A673 (cell line): ENCODE measurements around the gene YIF1A. TPM values are rescaled to one million over a fixed set of nuclear protein-coding genes. Genes with fewer than 3 reads are reported as not detected.

Experiments used
- BruUV-seq: library from RNA; stranded (reverse); fragments of 400-500 nt; replicated peaks from 2 replicates; lab custom pipeline; 2021; lab: Mats Ljungman, UMichigan
- CTCF ChIA-PET: fragments of 300-600 bp; sonication (Branson Sonifier 250); formaldehyde crosslinking; loops from one replicate; lab custom pipeline; 2022; ENCODE audit warnings: antibody characterized with exemption; lab: Charles Lee
- POLR2A ChIA-PET: fragments of 300-600 bp; sonication (Branson Sonifier 250); formaldehyde crosslinking; loops from one replicate; lab custom pipeline; 2022; ENCODE audit warnings: antibody characterized with exemption; ENCODE audit not compliant: low non-redundant PET; lab: Charles Lee
- DNase-seq: peaks from one replicate; pipeline ENCODE4 v3.0.0-alpha.2; 2015; ENCODE audit warnings: low spot score
- H3K27ac ChIP-seq: fragments of 200-600 bp; sonication (generic); 2 replicates; pipeline ENCODE4 v1.5.1; 2016; ENCODE audit warnings: mixed run types, low read depth, mild to moderate bottlenecking, mixed read lengths, antibody characterized with exemption, low read length; ENCODE audit not compliant: poor library complexity, severe bottlenecking
- H3K27me3 ChIP-seq: fragments of 200-600 bp; sonication (generic); replicated peaks from 2 replicates; pipeline ENCODE4 v1.6.1; 2017; ENCODE audit warnings: mixed run types, low read depth, mild to moderate bottlenecking, mixed read lengths, antibody characterized with exemption, low read length; ENCODE audit not compliant: insufficient read depth, poor library complexity
- H3K36me3 ChIP-seq: fragments of 200-600 bp; sonication (generic); 2 replicates; pipeline ENCODE4 v1.6.1; 2016; ENCODE audit warnings: mixed run types, mild to moderate bottlenecking, mixed read lengths, antibody characterized with exemption, low read length; ENCODE audit not compliant: insufficient read depth, poor library complexity, severe bottlenecking
- H3K4me1 ChIP-seq: fragments of 200-600 bp; sonication (generic); 2 replicates; pipeline ENCODE4 v1.6.1; 2017; ENCODE audit warnings: mixed run types, mild to moderate bottlenecking, mixed read lengths, antibody characterized with exemption, low read length; ENCODE audit not compliant: insufficient read depth, poor library complexity, severe bottlenecking
- H3K4me3 ChIP-seq: fragments of 200-600 bp; sonication (generic); 2 replicates; pipeline ENCODE4 v1.5.1; 2016; ENCODE audit warnings: low read depth, mixed run types, mild to moderate bottlenecking, mixed read lengths, low read length; ENCODE audit not compliant: poor library complexity, severe bottlenecking
- H3K9me3 ChIP-seq: fragments of 200-600 bp; sonication (generic); 2 replicates; pipeline ENCODE4 v1.6.1; 2016; ENCODE audit warnings: mixed run types, low read depth, mild to moderate bottlenecking, mixed read lengths, antibody characterized with exemption, low read length; ENCODE audit not compliant: poor library complexity, severe bottlenecking
- CTCF ChIP-seq: fragments of 300-800, 200-600 bp; sonication (generic); conservative IDR thresholded peaks from 2 replicates; pipeline ENCODE4 v1.5.1; 2017; ENCODE audit warnings: low read depth, mild to moderate bottlenecking, antibody characterized with exemption, low read length, moderate library complexity, mixed read lengths
- EZH2 ChIP-seq: fragments of 200-600 bp; sonication (generic); IDR thresholded peaks from 2 replicates; pipeline ENCODE4 v1.6.1; 2017; ENCODE audit warnings: borderline replicate concordance, low read depth, mild to moderate bottlenecking, mixed read lengths, antibody characterized with exemption, low read length; ENCODE audit not compliant: poor library complexity, severe bottlenecking
- intact Hi-C: fragments of 100-400 bp; cut with micrococcal nuclease; formaldehyde crosslinking; loops from one replicate; pipeline ENCODE4 v1.10.0; 2022; ENCODE audit not compliant: unreplicated experiment
- total RNA-seq: library from RNA; stranded (reverse); gene quantifications from 2 replicates; pipeline ENCODE4 v1.2.3, GENCODE V29; 2021

The YIF1A gene
- total RNA-seq, 1 experiment from 2014 or later, result 125 TPM

GRCh38 chr11:66315921-66316811 is 27.2 kb upstream of the YIF1A start:
- TF ChIP-seq CTCF (no peak), EZH2 (no peak)

GRCh38 chr11:66315498-66315885 is 26.5 kb upstream of the YIF1A start:
- CTCF ChIA-PET, result interaction anchor here (0.8 to 1.1 kb wide), 2 partner anchors 49 to 70 kb away, joined by 3 to 7 read pairs; no protein-coding TSS in a partner anchor
- Histone ChIP-seq H3K36me3 (no peaks in the 10 kb centered on the region), H3K4me3 (peak overlapping the region; percentile 57), H3K27me3 (no peaks in the 10 kb centered on the region), H3K27ac (peak overlapping the region; percentile 100), H3K4me1 (peaks cover 70% of the 10 kb centered on the region), H3K9me3 (no peaks in the 10 kb centered on the region)
- POLR2A ChIA-PET, result no interaction called here
- intact Hi-C loops, result no loop called here
- no peak for DNase-seq
- TF ChIP-seq CTCF (no peak), EZH2 (no peak)
- BruUV-seq, result no TSS peak

More at GRCh38 chr11:66315921-66316811, 27.2 kb upstream of the YIF1A start:
- intact Hi-C loops, result no loop called here
- Histone ChIP-seq H3K4me1 (peaks cover 69% of the 10 kb centered on the region), H3K4me3 (peak overlapping the region; percentile 57), H3K27ac (peak overlapping the region; percentile 100), H3K9me3 (no peaks in the 10 kb centered on the region), H3K27me3 (no peaks in the 10 kb centered on the region), H3K36me3 (no peaks in the 10 kb centered on the region)
- no peak for DNase-seq
- BruUV-seq, result no TSS peak
- ChIA-PET POLR2A (interaction anchor here (0.6 kb wide), 2 partner anchors 29 to 91 kb away, joined by 5 to 12 read pairs; no protein-coding TSS in a partner anchor), CTCF (interaction anchor here (0.6 to 1.1 kb wide), 6 partner anchors 13 to 977 kb away, joined by 3 to 7 read pairs (median 6); no protein-coding TSS in a partner anchor)

- BruUV-seq, result TSS peak; percentile 50
- Histone ChIP-seq H3K27me3 (no peaks in the 10 kb centered on the region), H3K4me1 (peaks cover 70% of the 10 kb centered on the region), H3K36me3 (no peaks in the 10 kb centered on the region), H3K9me3 (no peaks in the 10 kb centered on the region), H3K4me3 (peak overlapping the region; percentile 57), H3K27ac (peak overlapping the region; percentile 100)
- TF ChIP-seq CTCF (no peak), EZH2 (no peak)
- no peak for DNase-seq
- ChIA-PET CTCF (interaction anchor here (1.1 kb wide), 1 partner anchor 50 kb away, joined by 7 read pairs; no protein-coding TSS in a partner anchor), POLR2A (no interaction called here)
- intact Hi-C loops, result loop anchor here (5.0 kb wide), 1 partner anchor 72 kb away; no protein-coding TSS in a partner anchor
Measured at GRCh38 chr11:66314561-66315497, 25.9 kb upstream of the YIF1A start.
